Hindlimb muscle (tissue), 1 donor: ENCODE data around the gene TRAF4. TPM values are rescaled to one million over a fixed set of nuclear protein-coding genes. Genes with fewer than 3 reads are reported as not detected.
"Not testable (repeated sequence)": the region's sequence is repeated elsewhere in the genome, so short reads cannot be mapped to it uniquely, and the experiment has no call there.

Experiments
- DNase-seq: peaks from one replicate; pipeline ENCODE4 v3.0.0-alpha.2; 2013
- polyA plus RNA-seq: library from polyadenylated mRNA; unstranded; fragments of 120-200 nt; gene quantifications from one replicate; pipeline ENCODE4 v1.2.1, GENCODE V29; 2013; ENCODE audit not compliant: insufficient read length

The TRAF4 gene
- polyA plus RNA-seq, 1 donor = 75.4 TPM

DNA sequence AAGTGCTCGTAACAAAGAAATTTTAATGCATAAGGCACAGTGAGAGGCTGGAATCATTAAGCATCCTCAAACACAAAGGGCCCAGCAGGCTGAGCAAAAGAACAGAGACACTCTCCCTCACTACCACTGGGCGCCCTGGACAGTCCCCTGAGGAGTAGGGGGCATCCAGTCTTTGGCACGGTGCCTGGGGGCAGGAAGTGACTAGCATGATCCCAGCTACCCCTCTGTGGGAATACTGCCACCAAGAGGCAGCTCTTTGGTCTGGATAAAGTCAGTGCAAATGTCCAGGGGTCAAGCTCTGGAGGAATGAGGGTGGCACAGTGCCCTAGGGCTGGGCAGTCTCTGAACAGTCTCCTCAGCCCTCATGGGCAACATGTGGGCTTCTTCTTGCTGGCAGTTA is 29.5 kb upstream of the TRAF4 start:
- no peak for DNase-seq

DNA sequence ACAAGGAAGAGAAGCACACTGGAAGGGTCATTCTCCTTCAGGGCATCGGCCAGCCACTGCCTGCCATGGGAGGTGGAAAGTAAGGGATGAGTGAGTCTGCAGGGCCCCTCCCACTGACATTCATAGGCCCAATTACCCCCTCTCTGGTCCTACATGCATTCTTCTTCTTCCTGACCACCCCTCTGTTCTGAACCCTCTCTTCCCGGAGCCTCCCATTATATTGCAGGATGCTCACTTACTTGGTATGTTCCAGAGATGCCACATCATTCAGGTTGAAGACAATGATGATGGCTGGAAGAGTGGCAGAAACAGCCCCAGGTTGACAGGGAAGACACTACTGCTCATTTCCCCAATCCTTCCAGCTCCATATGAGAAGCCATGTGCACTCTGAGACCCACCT is 28.6 kb upstream of the TRAF4 start:
- DNase-seq = no peak

DNA sequence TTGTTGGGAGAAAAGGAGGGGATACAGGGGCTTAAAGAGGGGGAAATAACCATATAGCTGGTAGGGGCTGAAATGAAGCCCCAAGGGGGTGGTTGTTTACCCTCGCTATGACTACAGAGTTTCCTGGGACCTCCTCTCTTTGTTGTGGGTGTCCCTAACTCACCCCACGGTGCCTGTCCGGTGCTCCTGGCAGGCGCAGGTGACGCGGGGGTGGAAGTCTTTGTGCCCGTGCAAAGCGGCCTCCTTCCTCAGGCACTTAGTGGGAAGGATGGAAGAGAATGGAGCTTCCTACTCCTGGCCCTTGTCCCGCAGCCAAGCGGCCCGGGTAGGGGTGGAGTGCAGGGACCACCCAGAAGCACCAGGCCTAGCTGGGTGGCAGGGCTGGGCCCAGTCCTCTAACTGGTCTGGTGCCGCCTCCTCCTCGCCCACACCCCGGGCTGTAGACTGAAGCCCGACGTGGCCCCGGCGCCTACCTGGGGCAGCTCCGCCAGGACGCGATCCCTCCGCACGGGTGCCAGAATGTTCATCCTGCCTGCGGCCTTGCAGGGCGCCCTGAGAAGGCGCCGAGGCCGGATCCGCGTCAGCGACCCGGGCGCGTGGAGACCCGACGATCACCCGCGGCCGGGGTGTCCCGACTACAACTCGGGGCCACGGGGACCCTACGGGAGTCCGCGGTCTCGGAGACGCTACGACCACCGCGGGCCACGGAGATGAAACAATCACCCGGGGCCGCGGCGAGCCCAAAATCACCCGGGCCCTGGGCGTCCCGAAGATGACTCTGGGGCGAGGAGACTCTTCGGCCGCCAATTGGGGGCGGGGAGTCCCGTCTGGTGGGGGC is 26.9 kb upstream of the TRAF4 start:
- DNase-seq = no peak

DNA sequence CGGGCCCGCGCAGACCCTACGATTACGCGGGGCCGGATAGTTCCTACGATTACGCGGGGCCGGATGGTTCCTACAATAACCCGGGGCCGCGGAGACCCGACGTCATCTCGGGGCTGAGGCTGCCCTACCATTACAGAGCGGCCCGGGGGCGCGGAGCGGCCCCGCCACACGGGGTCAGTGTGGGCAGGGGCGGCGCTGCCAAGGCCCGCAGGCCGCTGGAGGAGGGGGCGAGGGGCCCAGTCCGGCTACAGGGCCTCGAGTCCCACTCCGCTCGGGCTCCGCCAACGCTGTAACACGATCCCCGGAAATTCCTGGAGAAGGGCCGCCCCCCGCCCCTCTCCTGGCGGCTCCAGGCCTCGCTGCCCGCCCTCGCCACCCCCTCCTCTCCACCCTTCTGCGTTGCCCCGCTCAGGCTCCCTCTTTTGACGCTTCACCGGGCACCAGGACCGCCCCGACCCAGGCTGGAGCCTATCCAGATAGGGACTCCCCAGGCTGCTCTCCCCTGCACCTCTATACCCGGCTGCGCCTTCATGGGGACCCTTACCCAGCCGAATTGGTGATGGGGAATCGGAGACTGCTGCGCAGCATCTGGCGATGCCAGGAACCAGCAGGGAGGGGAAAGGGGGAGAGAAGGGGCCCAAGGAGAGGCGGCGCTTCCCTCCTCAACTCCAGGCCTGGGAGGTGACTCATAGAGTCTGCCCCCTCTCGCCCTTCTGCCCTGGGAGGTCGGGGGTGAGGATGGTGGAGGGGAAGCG is 26.1 kb upstream of the TRAF4 start, which contains the start of gene RAB34:
TSS of gene RAB34 (minus strand) at position 291 of the 755 bp plus-strand sequence. CDS start 602 bp downstream, outside the sequence.
- DNase-seq = peak; percentile 89

DNA sequence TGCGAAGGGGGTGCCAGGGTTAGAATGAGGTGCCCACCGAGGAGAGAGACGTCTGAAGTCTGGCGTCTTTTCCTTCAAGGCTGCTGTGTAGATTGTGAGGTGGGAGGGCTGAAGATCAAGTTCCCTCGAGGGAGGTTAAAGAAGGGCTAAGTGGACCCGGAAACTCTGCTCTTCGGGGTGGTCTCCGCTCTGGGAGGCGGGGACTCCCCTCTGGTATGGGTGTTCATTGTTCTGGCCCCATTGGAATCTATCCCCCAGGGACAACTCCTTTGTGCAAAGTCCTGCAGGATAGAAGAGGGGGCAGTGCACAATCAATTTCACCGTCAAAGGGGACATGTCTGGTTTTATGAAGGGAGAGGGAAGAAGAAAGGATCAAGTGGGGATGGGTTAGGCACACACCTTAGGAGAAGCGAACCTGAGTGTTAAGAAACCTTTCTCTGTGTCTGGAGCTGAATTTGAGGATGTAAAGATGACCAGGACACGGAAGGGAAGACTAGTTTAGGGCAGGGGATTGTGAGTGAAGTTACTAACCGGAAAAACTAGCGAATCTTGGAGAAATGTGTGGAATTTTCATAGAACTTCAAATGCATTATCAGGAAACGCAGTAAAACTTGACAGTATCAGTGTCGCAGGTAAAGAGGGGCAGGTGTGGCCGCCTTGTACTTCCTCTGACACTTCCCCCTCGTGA is 25.3 kb upstream of the TRAF4 start:
- no peak for DNase-seq

DNA sequence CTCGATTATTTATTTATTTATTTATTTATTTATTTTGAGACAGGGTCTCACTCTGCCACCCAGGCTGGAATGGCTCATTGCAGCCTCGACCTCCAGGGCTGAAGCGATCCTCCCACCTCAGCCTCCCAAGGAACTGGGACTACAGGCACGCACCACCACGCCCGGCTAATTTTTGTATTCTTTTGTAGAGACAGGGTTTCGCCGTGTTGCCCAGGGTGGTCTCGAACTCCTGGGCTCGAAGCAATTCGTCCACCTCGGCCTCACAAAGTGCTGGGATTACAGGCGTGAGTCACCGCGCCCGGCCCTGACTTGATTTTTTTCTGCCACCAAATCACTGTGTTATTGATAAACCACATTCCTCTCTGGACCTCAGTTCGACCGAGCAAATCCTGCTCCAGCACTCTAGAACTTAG is 24.8 kb upstream of the TRAF4 start:
- no peak for DNase-seq

DNA sequence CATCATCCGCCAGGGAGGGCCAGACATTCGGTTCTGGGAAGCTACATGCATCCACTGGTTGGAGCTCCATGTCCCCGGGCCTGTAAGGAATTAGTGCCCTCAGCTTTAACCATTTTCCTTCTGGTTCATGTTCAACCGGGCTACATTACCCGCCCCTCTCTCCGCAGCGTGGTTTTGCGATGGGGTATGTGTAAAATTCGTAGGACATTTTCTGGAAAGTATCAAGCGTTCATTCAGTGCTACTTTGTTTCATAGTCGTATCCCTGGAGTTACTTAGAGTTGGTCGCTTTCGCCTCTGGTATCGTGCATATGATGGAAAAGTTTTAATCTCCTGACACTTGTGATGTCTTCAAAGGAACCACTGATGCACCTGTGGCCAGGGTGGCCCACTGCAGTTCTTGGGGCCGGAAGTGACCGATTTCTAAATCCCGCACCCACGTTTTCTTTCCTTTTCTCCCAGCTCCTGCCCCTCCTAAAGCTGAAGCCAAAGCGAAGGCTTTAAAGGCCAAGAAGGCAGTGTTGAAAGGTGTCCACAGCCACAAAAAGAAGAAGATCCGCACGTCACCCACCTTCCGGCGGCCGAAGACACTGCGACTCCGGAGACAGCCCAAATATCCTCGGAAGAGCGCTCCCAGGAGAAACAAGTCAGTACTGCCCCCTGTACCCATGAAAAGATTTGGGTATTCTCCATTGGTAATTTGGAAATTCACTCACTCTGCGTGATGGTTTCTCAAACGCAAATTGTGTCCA is 23.4 kb upstream of the TRAF4 start:
- no peak for DNase-seq

DNA sequence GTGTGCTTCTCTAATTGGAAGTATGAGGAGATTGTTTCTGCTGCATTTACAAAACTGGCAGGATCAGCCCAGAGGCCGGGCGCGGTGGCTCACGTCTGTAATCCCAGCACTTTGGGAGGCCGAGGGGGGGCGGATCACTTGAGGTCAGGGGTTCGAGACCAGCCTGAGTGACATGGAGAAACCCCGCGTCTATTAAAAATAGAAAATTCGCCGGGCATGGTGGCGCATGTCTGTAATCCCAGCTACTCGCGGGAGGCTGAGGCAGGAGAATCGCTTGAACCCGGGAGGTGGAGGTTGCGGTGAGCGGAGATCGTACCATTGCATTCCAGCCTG is 22.8 kb upstream of the TRAF4 start:
- not testable (repeated sequence) for DNase-seq

DNA sequence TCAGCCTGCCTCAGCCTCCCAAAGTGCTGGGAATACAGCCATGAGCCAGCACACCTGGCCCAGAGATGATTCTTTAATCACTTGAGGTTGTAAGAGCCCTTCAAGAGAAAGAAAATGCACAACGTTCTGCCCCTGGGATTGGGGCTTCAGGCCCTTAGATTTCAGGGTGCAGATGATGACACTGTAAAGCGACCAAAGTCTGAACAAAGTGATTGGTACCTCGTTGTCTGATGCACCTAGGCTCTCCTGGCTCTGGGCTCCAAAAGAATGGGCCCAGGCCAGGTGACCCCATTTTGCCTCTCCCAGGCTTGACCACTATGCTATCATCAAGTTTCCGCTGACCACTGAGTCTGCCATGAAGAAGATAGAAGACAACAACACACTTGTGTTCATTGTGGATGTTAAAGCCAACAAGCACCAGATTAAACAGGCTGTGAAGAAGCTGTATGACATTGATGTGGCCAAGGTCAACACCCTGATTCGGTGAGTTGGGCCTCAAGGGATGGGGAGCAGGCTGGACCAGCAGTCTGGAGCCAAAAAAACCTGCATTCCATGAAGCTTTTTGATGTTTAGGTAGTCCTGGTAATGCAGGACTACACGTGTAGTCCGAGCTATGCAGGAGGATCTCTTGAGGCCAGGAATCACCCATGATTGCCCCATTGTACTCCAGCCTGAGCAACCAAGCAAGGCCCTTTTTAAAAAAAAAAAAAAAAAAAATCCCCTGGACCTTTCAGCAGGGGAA is 21.2 kb upstream of the TRAF4 start:
- no peak for DNase-seq

DNA sequence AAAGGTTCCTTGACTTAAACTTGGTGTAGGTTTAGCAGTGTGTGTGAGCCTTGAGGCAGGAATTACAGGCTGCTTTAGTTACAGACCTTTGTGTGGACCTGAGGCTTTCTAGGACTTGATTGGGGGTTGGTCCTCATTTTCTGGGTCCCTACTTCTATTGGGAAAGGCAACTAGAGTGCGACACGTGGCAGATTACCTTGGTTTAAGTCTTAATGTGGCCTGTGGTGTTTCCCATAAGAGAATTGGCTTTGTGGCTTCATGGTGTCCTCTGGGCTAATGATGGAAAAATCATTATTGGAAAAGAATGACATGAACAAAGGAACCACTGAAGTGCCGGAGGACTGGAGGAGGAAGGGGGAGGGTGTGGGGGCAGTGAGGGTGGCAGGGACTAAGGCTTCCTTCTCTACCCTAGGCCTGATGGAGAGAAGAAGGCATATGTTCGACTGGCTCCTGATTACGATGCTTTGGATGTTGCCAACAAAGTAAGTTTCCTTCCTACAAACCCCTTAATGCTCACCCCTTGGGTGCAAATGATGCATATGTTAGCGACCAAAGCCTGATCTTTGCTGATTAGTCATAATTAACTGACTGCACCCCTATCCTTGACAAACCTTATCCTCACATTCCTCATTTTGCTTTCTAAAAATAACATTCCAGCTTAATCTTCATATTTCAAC is 20.5 kb upstream of the TRAF4 start:
- DNase-seq = no peak

DNA sequence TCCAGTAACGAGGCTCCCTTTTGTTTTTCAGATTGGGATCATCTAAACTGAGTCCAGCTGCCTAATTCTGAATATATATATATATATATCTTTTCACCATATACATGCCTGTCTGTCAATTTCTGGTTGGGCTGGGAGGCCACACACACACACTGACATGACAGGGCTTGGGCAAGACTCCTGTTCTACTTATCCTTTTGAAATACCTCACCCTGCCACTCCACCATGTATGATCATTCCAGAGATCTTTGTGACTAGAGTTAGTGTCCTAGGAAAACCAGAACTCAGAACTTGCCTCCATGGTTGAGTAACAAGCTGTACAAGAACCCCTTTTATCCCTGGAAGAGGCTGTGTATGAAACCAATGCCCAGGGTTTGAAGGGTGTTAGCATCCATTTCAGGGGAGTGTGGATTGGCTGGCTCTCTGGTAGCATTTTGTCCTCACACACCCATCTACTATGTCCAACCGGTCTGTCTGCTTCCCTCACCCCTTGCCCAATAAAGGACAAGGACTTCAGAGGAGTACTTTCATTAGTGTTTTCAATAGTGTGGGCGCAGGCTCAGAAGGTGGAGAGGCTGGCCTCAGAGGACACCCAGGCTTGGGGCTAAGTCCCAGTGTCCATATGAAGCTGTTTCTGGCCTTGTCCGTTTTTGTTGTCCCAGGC is 19.8 kb upstream of the TRAF4 start:
- not testable (repeated sequence) for DNase-seq

DNA sequence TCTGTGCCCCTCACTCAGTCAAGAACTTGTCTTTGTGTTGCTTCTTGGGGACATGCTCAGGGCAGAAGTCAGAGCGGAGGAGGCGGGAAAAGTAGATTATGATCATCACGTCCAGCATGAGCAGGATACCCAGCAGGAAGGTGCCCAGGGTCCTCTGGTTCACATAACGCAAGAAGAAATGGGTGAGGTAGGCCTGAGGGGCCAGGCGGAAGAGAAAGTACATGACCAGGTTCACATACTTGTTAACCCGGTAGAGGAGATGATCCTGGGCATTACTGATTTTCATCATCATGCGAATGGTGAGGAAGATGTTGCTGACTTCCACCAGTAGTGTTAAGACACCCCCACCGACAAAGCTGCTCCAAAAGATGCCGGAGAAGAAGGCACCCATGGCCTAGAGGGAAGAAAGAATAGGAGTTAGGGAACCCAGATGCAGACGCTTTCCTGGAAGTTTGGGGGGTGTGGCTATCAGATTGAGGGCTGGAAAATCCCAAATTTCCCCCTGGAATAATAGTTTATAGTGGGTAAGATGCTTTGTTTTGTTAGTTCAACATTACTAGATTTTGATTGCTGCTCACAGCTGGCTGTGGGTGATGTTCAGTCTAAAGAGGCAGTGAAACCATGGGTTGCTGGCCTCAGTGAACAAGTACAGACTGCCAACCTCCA is 19.2 kb upstream of the TRAF4 start:
- no peak for DNase-seq

DNA sequence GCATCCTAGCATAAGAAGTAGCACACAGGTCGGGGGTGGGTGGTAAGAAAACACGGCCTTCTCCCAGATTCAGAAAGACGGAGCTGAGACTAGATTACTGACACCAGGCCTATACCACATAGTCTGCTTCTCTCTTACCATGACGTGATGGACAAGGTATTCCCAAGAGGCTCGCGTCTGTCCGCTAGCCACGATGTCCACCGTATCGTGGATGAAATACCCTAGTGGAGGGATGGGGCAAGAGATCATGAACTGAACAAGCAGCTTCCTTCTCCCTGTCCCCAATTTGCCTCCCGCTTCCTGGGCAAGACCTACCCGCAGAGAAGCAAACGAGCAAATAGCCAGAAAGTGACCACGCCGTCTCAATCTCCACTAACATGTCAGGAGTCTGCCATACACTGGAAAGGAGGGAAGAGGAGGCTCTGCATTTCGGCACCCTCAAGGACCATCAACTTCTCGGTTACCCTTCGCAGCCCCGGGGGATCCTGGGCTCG is 18.6 kb upstream of the TRAF4 start:
- no peak for DNase-seq

DNA sequence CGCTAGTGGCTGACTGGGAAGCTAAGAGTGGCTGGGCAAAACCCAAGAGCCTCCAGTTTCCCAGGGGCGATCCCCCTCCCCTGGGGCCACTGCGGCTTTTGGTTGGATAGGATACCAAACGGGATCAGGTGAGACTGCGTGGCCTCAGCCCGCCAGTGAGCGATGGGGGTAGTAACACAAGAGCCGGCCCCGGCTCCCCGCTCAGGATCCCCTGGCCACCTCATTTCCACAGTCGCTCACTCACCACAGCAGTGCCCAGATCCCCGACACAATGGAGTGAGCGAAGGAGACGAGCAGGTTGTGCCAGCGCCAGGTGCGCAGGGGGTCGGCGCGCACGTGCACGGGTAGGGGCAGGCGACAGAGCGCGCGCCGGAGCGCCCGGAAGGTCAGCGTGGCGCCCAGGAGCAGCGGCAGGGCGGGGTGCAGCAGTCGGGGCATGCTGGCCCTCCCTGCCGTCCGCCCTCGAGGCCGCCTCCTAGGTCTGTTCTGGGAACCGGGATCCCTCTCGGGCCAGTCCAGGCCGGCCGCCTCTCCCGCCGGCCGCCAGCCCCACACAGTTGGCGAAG is 18.1 kb upstream of the TRAF4 start:
- DNase-seq = no peak

DNA sequence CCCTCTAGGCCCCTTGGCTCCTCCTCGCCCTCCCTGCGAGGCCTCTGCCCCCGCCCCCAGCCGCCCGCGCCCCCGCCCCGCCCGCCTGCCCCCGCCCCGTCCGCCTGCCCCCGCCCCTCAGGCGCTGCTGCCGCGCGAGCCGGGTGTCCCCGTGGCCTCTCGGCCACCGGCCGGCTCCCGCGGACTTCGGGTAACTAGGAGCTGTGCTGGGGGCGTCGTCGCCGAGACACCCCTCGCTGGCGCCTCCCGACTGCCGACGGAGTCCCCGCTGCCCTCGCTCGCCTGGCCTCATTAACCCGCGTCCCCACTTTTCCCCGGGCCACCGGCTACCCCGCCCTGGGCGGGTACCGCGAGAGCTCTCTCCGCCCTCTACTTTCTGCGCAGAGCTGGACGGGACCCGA is 17.6 kb upstream of the TRAF4 start, which contains the start of gene TLCD1:
TSS of gene TLCD1 (minus strand) at position 8 of the 401 bp plus-strand sequence. CDS start 136 bp downstream, outside the sequence.
- peak; percentile 69 for DNase-seq

DNA sequence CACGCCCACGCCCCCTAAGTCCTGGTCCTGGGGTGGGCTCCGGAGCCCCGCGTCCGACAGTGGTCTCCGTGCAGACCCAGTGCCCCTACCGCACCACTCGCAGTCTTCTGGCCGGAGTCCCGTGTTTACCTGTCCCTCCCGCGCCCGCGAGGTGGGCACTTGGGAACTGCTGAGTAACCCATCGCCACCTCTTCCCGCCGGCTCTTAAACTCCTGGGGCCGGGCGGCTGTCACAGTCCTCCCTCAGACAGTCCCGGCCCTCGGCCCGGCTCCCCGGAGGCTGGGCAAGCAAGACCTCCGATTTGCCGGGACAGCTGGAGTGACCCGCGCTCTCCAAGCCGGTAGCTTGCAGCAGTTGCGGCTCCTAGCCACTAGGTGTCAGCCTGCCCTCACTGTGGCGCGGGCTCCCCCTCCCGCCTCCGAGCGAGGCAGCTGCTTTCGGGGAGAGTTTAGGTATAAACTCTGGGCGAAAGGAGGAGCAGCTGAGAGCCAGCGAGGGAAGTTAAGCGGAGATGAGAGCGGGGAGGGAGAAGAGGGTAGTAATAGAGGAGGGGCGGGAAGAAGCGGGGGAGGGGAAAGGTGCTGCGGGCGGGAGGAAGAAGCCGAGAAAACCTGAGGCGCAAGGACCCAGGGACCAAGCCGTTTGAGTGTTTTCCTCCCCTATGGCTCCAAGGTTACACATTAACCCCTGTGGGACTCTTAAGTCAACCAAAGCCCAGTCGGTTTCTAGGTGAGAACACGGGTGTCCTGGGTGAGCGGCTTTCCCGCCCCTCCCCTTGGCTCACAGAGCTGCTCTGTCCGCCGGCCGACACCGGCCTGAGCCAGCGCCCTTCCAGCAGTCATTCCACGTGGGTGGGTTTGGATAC is 17.0 kb upstream of the TRAF4 start:
- peak; percentile 95 for DNase-seq

DNA sequence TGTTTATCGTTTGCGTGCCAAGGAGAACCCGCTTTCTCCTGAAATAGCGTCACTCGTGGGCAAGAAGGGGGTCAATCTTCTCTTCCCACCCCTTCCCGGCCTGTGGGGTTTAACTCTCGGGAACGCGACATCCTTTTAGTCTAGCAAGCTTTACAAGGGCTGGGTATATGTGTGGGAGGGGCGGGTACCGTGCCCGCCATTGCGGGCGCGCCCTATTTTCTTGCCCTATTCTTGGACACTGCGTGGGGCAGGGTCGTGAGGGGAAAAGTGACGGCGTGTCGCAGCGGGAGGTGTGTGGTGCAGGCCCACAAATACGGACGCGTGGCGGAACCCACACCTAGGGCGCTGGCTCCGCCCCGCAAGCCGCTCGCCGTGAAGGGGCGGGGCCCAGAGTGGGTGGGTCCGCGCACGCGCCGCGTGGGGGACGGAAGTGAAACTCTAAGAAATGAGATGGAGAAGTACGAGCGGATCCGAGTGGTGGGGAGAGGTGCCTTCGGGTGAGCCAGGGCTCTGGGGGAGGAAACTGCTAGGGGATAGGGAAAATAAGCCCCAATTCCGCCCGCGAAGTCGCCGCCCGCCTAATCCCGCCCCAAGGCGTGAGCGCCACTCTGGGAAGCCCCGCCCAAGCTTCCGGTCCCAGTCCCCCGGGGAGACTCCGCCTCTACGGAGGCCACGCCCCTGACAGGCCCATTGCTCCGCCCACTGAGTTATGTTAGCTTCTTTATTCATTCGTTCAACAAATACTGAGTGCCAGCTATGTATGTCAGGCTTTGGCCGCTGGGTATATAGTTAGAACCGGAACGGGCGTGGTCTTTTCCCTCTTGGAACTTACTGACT is 15.2 kb upstream of the TRAF4 start, which contains the start of gene NEK8:
TSS of gene NEK8 (plus strand) at position 425 of the 837 bp plus-strand sequence. CDS start at position 451, 26 bp downstream.
- peak; percentile 93 for DNase-seq
